Neural cell (in vitro differentiated cells): Measurements from ENCODE around the gene IL1RAPL2. TPM values are rescaled to one million over a fixed set of nuclear protein-coding genes. Genes with fewer than 3 reads are reported as not detected.

Source experiments
- H2AFZ ChIP-seq: fragments of 200-600, 300-800 bp; sonication (generic), shearing (Covaris generic); 2 replicates; pipeline ENCODE4 v1.6.0; 2014; ENCODE audit warnings: low read depth, mild to moderate bottlenecking, antibody characterized with exemption, low read length, moderate library complexity
- H3F3A ChIP-seq: fragments of 200-600 bp; shearing (Covaris generic); 2 replicates; pipeline ENCODE4 v1.6.1; 2016; ENCODE audit warnings: mild to moderate bottlenecking, moderate library complexity, mixed read lengths, antibody characterized with exemption, low read length; ENCODE audit not compliant: insufficient read depth, poor library complexity, severe bottlenecking
- H3K27ac ChIP-seq: fragments of 200-600, 300-800 bp; sonication (generic), shearing (Covaris generic); 2 replicates; pipeline ENCODE4 v1.5.1; 2014; ENCODE audit warnings: mild to moderate bottlenecking, low read length, moderate library complexity
- H3K27me3 ChIP-seq: fragments of 300-800, 200-600 bp; sonication (generic), shearing (Covaris generic); 2 replicates; pipeline ENCODE4 v1.6.0; 2014; ENCODE audit warnings: mild to moderate bottlenecking, low read depth, low read length, moderate library complexity; ENCODE audit not compliant: insufficient read depth
- H3K36me3 ChIP-seq: fragments of 300-800, 200-600 bp; sonication (generic), shearing (Covaris generic); 2 replicates; pipeline ENCODE4 v1.5.1; 2014; ENCODE audit warnings: mild to moderate bottlenecking, antibody characterized with exemption, low read length, moderate library complexity; ENCODE audit not compliant: insufficient read depth
- H3K4me2 ChIP-seq: fragments of 300-800, 200-600 bp; sonication (generic), shearing (Covaris generic); 2 replicates; pipeline ENCODE4 v1.6.0; 2014; ENCODE audit warnings: mild to moderate bottlenecking, low read length
- H3K4me3 ChIP-seq: fragments of 300-800, 200-600 bp; sonication (generic), shearing (Covaris generic); 2 replicates; pipeline ENCODE4 v1.5.1; 2014; ENCODE audit warnings: mild to moderate bottlenecking, low read length, moderate library complexity
- H3K79me2 ChIP-seq: fragments of 200-600 bp; shearing (Covaris generic); replicated peaks from 2 replicates; pipeline ENCODE4 v1.6.0; 2014; ENCODE audit warnings: mild to moderate bottlenecking, low read length, moderate library complexity; ENCODE audit not compliant: insufficient read depth
- H3K9ac ChIP-seq: fragments of 300-800, 200-600 bp; sonication (generic), shearing (Covaris generic); 2 replicates; pipeline ENCODE4 v1.6.1; 2016; ENCODE audit warnings: mild to moderate bottlenecking, low read length, mixed read lengths
- H3K9me2 ChIP-seq: fragments of 200-600 bp; shearing (Covaris generic); 2 replicates; pipeline ENCODE4 v1.6.1; 2016; ENCODE audit warnings: mild to moderate bottlenecking, low read length, mixed read lengths; ENCODE audit not compliant: insufficient read depth
- H3K9me3 ChIP-seq: fragments of 200-600, 300-800 bp; sonication (generic), shearing (Covaris generic); 2 replicates; pipeline ENCODE4 v1.6.1; 2016; ENCODE audit warnings: mild to moderate bottlenecking, mixed run types, low read length, moderate library complexity, mixed read lengths
- H4K20me1 ChIP-seq: fragments of 200-600 bp; shearing (Covaris generic); 2 replicates; pipeline ENCODE4 v1.6.1; 2016; ENCODE audit warnings: mild to moderate bottlenecking, mixed run types; ENCODE audit not compliant: insufficient read depth
- EP300 ChIP-seq: fragments of 450-650 bp; conservative IDR thresholded peaks from 2 replicates; pipeline ENCODE4 v1.6.1; 2014; ENCODE audit warnings: antibody characterized with exemption, mild to moderate bottlenecking, moderate library complexity; ENCODE audit not compliant: poor library complexity, severe bottlenecking
- EZH2 ChIP-seq: fragments of 200-600, 300-800 bp; shearing (Covaris generic), sonication (generic); IDR thresholded peaks from 2 replicates; pipeline ENCODE4 v1.6.1; 2014; ENCODE audit warnings: antibody characterized with exemption, low read length, borderline replicate concordance, mild to moderate bottlenecking; ENCODE audit not compliant: insufficient read depth, poor library complexity, severe bottlenecking
- MXI1 ChIP-seq: fragments of 450-650 bp; conservative IDR thresholded peaks from 2 replicates; pipeline ENCODE4 v1.6.1; 2014; ENCODE audit warnings: antibody characterized with exemption, mild to moderate bottlenecking; ENCODE audit not compliant: poor library complexity, severe bottlenecking
- POLR2AphosphoS5 ChIP-seq: IDR thresholded peaks from 2 replicates; pipeline ENCODE4 v1.6.1; 2012
- RAD21 ChIP-seq: fragments of 450-650 bp; conservative IDR thresholded peaks from 2 replicates; pipeline ENCODE4 v1.6.1; 2014; ENCODE audit warnings: antibody characterized with exemption, mild to moderate bottlenecking, moderate library complexity
- SMC3 ChIP-seq: fragments of 450-650 bp; conservative IDR thresholded peaks from 2 replicates; pipeline ENCODE4 v1.6.1; 2014; ENCODE audit warnings: antibody characterized with exemption, mild to moderate bottlenecking, moderate library complexity; ENCODE audit not compliant: poor library complexity
- TAF1 ChIP-seq: IDR thresholded peaks from 2 replicates; pipeline ENCODE4 v1.6.1; 2012; ENCODE audit warnings: low read depth
- polyA plus RNA-seq: library from polyadenylated mRNA; depleted of rRNA; stranded (reverse); fragments of >200 nt; gene quantifications from 2 replicates; pipeline ENCODE4 v1.2.3, GENCODE V29; 2014
- TF ChIP-seq, protein P1 (sequence below): fragments of 450-650 bp; IDR thresholded peaks from 2 replicates; pipeline ENCODE4 v1.5.1; 2014; ENCODE audit warnings: antibody characterized with exemption, mild to moderate bottlenecking, moderate library complexity; ENCODE audit not compliant: poor library complexity, severe bottlenecking
- TF ChIP-seq, protein P2 (sequence below): IDR thresholded peaks from 2 replicates; pipeline ENCODE4 v1.6.1; 2012; ENCODE audit warnings: borderline replicate concordance

Gene IL1RAPL2
- polyA plus RNA-seq, 1 donor from 2014 or later: not detected

DNA sequence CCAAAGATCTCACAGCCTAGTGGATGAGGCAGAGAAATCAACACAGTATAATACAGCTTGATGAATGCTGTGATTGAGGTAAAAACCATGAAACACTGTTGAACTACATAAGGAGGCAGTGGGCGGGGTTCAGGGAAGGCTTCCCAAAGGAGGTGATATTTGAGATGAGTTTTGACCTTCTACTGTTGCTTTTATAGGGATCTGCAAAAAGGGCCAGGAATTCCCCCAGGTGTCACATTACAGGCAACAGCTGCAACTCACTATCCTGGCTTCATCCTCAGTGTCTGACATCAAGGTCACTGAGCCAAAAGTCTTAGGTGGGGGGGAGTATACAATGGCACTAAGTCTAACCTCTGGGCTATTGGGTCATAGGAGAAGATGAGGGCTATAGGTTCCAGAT lies 1070.7 kb downstream of the IL1RAPL2 start:
- H3K79me2 ChIP-seq: no peaks in the 10 kb centered on the region
- no peaks in the 10 kb centered on the region for H4K20me1 ChIP-seq
- no peak overlapping the region for H3K9ac ChIP-seq
- TF ChIP-seq EP300 (no peak), SMC3 (no peak), EZH2 (no peak), MXI1 (no peak), TAF1 (no peak), RAD21 (no peak), POLR2AphosphoS5 (no peak)
- TF ChIP-seq, protein P1, sequence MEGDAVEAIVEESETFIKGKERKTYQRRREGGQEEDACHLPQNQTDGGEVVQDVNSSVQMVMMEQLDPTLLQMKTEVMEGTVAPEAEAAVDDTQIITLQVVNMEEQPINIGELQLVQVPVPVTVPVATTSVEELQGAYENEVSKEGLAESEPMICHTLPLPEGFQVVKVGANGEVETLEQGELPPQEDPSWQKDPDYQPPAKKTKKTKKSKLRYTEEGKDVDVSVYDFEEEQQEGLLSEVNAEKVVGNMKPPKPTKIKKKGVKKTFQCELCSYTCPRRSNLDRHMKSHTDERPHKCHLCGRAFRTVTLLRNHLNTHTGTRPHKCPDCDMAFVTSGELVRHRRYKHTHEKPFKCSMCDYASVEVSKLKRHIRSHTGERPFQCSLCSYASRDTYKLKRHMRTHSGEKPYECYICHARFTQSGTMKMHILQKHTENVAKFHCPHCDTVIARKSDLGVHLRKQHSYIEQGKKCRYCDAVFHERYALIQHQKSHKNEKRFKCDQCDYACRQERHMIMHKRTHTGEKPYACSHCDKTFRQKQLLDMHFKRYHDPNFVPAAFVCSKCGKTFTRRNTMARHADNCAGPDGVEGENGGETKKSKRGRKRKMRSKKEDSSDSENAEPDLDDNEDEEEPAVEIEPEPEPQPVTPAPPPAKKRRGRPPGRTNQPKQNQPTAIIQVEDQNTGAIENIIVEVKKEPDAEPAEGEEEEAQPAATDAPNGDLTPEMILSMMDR: no peak
- TF ChIP-seq, protein P2, sequence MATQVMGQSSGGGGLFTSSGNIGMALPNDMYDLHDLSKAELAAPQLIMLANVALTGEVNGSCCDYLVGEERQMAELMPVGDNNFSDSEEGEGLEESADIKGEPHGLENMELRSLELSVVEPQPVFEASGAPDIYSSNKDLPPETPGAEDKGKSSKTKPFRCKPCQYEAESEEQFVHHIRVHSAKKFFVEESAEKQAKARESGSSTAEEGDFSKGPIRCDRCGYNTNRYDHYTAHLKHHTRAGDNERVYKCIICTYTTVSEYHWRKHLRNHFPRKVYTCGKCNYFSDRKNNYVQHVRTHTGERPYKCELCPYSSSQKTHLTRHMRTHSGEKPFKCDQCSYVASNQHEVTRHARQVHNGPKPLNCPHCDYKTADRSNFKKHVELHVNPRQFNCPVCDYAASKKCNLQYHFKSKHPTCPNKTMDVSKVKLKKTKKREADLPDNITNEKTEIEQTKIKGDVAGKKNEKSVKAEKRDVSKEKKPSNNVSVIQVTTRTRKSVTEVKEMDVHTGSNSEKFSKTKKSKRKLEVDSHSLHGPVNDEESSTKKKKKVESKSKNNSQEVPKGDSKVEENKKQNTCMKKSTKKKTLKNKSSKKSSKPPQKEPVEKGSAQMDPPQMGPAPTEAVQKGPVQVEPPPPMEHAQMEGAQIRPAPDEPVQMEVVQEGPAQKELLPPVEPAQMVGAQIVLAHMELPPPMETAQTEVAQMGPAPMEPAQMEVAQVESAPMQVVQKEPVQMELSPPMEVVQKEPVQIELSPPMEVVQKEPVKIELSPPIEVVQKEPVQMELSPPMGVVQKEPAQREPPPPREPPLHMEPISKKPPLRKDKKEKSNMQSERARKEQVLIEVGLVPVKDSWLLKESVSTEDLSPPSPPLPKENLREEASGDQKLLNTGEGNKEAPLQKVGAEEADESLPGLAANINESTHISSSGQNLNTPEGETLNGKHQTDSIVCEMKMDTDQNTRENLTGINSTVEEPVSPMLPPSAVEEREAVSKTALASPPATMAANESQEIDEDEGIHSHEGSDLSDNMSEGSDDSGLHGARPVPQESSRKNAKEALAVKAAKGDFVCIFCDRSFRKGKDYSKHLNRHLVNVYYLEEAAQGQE: no peak
- H3K4me2 ChIP-seq: no peak overlapping the region
- no peaks in the 10 kb centered on the region for H3K27me3 ChIP-seq
- H3F3A ChIP-seq: no peaks in the 10 kb centered on the region
- no peaks in the 10 kb centered on the region for H3K9me3 ChIP-seq
- H3K27ac ChIP-seq: no peak overlapping the region
- H3K36me3 ChIP-seq: no peaks in the 10 kb centered on the region
- no peak overlapping the region for H2AFZ ChIP-seq
- no peak overlapping the region for H3K4me3 ChIP-seq
- H3K9me2 ChIP-seq: no peaks in the 10 kb centered on the region

DNA sequence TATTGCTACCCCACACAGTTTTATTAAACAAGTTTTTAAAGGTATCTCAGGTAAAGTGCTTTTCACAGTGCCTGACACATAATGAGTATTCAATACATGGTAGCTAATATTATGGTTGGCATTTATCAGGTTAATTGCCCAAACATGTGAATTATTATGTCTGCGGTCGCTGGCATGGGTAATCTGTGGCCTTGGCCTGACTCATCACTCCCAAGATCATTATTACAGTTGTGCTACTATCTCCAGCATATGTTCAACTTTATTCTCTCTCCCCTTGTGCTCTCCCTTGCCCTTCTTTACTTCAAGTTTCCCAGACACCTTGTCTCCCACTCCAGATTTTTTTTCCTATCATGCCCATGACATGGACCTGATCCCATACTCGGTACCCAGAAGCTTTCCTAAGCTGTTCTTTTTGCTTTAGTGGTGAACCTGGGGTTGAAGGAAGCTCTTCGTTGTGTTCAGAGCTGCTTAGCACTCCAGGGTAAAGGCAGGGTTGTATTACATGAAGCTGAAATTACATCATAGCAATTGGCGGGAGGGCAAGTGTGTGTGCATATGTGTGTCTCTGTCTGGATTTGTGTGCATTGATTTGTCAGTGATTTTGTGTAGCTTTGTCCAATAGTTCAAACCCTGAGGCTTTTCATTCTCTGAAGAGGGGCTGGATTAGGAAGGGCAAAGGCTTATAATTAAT lies 1079.8 kb downstream of the IL1RAPL2 start:
- Histone ChIP-seq H4K20me1 (no peaks in the 10 kb centered on the region), H3K4me2 (no peak overlapping the region), H3K9me3 (no peaks in the 10 kb centered on the region), H3K9me2 (no peaks in the 10 kb centered on the region), H3K36me3 (no peaks in the 10 kb centered on the region), H3K79me2 (no peaks in the 10 kb centered on the region), H2AFZ (no peak overlapping the region), H3F3A (no peaks in the 10 kb centered on the region), H3K9ac (no peak overlapping the region), H3K27ac (no peak overlapping the region), H3K27me3 (no peaks in the 10 kb centered on the region), H3K4me3 (no peak overlapping the region)
- no peak for TF ChIP-seq EZH2
- no peak for TF ChIP-seq EP300
- no peak for TF ChIP-seq MXI1
